AG08395 (cell line): ENCODE data around the gene PARP9.
A peak's percentile ranks its signal among the peaks of the same experiment; 100 is the strongest.

Experiments used
- DNase-seq: peaks from one replicate; pipeline ENCODE4 v3.0.0; 2012; ENCODE audit warnings: mixed read lengths, low spot score

PARP9 gene

DNA sequence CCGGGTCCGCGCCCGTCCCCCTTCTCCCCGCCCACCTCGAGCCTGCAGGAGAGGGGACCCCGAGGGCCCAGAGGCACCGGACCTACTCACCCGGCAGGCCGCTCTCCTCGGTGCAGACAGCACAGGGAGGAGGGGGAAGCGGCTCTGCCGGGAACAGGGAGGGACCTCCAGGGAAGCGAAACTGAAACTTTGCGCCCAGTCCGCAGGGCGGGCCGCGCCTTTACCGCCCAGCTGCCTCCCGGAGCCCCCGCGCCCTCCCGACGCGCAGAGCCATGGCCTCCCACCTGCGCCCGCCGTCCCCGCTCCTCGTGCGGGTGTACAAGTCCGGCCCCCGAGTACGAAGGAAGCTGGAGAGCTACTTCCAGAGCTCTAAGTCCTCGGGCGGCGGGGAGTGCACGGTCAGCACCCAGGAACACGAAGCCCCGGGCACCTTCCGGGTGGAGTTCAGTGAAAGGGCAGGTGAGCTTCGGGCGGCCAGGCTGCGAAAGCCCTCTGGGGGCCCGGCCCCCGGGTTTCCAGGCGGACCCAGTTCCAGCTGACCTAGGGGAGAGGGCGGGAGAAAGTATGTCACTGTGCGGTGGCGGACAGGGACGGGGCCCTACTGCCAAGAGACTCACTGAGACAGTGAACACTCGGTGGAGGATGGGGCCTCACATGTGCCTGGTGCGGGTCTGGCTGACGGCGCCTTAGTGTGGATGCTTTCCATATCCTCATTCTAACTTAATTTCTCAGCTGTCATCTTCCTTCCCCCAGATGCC, at the start of gene PARP9, which contains the start of gene DTX3L:
Gene PARP9, minus strand, starts transcription at position 146 of the 758 bp plus-strand sequence. CDS start 4,680 bp downstream, outside the sequence.
Gene DTX3L, plus strand, starts transcription at position 184 of the 758 bp plus-strand sequence. Its CDS starts 89 bp downstream, at position 273.
- DNase-seq: peak; percentile 91

DNA sequence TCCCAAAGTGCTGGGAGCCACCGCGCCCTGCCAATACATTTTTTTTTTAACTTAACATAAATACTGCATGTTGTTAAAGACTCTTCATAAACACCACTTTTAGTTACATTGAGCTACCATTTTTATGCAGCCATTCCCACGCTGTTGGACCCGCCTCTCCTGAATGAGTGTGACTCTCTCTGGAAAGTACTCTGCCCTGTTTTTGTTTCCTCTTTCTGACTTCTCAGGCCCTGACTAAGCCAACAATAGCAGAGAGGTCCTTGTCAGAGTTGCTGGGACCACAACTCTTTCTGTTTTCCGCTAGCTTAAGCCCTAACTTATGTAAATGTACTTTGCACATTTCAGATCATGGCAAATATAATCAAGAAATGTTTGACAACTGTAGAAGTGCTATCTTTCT, 48.6 kb upstream of the PARP9 start:
- DNase-seq: no peak

DNA sequence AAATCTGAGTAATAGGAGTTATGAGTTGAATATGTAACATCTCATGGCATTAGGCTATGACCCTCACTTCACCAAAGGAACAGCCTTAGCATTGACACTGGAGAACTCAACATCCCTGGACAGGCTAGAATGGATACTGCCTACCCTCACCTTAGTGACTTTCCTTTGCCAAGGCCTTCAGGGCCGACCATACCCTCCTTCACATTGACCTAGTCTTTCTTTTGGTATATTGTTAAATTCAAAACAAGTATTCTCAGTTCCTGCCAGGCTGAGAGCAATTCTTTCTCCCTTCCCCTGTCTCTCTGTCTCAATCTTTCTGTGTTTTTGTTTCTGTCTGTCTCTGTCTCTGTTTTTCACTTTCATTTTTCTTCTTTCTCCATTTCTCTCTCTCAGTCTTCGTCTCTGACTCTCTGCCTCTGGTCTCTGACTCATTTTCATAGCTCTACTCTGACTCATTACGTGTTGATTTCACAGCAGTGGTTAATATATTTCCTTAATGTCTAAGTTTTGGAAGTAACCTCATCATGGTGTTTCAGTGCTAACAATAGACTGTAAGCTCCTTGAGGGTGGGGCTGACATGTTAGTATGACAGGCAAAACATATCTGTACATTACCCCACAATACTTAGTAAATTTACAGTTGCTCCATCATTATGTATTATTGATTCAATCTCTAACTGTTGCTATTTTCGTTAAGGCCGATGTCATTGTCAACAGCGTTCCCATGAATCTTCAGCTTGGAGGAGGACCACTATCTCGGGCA, 45.9 kb upstream of the PARP9 start:
- DNase-seq: peak; percentile 90

DNA sequence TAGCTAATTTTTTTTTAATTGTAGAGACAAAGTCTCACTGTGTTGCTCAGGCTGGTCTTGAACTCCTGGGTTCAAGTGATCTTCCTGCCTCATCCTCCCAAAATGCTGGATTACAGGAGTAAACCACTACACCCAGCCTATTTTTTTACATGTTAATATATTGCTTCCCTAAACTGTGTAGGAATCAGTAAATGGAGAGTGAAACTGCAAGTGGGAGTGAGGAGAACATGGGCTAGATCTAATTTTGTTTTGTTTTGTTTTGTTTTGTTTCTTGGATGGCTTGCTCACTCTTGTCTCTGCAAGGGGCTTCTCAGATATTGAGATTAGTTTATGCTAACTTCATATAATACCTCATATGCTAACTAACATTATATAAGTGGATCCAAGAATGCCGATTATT, 44.8 kb upstream of the PARP9 start:
- DNase-seq: no peak

DNA sequence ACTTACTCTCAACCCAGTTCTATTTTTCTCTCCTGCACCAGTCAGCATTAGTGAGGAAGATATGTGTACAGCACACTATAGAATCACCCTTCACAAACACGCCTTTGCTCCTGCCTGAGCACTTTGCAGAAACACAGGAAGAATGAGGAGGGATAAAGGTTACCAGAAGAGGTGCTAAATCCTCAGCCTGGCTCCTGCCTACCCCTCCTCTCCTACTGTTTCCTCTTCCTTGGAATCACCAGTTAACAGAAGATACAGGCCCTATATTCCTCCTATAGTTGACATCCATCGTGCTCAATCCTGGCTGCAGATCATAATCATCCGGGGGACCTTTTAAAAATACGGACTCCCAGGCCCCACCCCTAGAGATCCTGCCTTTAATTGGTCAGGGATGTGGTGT, 42.2 kb upstream of the PARP9 start:
- no peak for DNase-seq

DNA sequence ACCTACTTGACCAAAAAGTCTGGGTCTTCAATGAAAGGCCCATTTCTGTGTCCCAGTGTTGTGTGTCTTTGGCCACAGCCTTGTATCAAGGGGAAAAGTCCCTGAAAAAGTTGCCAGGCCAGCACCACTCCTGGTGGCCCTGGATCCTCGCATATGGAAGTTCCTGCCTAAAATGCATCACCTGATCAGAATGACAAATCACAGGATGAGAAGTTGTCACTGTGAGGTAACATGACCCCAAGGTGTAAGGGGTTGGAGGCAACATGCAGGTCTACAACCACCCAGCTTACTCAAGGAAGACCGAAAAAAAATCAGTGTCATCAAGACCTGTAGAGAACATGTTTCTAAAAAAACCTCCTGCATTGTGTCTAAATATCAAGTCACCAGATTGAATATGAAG, 39.0 kb upstream of the PARP9 start:
- no peak for DNase-seq

DNA sequence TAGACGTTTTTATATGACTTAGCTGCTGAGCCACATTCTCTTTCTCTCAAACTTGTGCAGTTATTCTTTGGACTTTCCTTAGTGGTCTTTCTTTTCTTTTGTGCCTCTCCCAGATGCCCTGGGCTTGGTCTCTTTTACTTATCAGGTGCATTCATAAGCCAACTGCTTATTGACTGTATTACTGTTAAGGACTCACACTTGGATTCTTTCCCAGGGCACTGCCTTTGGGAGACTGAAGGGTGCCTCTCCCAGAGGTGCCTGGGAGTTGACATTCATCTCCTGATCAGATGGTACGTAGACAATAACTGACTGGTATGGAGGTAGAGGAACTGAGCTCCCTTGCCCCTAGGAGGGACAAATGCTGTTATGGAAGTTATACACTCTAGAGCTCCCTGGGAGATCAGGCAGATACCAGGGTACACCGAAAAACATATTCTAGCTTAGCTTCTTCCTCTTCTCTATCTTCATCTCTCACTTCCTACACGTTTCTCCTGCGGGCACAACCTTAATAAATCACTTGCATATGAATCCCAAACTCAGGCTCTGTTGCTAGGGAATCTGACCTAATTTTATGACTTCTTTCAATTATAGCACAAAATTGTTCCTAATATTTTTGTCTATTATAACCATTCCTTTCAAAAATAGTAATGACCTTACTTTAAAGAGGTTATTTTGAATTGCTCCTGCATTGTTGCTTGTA, 38.1 kb upstream of the PARP9 start:
- DNase-seq: no peak

DNA sequence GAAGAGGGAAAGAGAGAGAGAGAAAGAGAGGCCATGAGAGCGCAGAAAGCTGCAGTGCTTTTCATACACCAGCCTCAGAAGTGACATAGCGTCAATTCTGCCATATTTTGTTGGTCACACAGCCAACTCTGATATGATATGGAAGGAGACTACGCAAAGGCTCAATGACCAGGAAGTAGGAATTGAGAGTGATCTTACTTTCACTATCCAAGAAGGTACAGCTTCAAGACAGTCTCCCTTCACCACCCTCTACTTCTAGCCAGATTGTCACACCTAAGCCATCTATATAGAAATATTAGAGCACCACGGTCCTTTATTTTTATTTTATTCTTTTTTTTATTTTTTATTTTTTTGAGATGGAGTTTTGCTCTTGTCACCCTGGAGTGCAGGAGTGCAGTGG, 34.5 kb upstream of the PARP9 start:
- no peak for DNase-seq

DNA sequence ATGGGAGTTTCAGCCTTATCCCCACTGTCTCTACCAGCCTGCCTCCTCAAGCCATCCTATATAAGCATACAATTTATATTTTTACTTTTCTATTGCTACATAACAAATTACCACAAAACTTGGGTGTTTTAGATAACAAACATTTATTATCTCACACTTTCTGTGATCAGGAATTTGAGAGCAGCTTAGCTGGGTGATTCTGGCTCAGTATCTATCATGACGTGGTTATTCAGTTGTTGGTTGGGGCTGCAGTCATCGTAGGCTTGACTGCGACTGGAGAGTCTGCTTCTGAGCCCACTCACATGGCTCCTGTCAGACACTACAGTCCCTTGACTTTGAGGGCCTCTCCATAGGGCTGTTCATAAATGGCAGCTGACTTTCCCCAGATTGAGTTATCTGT, 34.1 kb upstream of the PARP9 start:
- no peak for DNase-seq

DNA sequence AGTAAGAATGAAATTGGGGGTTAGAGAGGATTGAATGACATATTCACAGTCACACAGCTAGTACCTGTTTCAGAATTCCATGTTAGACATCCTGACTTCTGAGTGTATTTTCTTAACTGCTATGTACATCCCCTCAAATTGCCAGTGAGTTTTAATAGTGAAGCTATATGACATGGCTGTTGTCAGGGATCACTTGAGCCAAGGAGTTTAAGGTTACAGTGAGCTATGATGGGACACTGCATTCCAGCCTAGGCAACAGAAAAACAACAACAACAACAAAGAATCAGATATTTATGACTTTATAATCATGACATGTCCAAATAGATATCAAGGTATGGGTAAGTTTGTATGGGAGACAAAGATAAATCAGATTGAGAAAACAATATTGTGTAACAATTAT, 29.9 kb upstream of the PARP9 start:
- no peak for DNase-seq

DNA sequence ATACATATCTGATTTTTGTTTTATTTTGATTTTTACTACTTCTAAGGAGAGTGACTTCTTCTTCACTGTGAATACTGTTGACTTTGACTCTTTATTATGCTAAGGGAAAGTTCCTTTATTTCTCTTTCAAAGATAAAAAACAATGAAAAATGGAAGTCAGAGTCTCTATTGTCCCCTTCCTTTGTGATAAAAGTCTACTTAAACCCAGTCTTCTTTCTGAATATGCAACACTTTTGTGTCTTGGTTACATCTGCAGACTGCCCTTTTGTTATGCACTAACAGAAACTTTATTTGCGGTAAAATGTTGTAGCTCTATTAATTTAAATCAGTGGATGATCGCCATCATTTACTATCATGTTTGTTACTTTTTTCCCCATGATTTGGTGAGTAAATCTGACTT, 26.5 kb upstream of the PARP9 start:
- no peak for DNase-seq

DNA sequence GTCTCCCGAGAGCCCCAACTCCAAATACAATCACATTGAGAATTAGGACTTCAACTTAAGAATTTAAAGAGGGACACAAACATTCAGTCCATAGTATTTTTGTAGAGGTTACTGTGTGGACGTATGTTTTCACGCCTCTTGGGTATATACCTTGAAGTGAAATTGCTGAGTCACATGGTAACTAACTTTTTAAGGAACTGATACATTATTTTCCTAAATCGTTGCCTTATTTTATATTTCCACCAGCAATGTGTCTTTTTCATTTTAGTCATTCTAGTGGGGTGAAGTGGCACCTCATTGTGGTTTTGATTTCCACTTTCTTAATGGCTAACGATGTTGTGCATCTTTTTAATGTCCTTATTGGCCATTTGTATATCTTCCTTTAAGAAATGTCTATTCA, 25.2 kb upstream of the PARP9 start:
- no peak for DNase-seq

DNA sequence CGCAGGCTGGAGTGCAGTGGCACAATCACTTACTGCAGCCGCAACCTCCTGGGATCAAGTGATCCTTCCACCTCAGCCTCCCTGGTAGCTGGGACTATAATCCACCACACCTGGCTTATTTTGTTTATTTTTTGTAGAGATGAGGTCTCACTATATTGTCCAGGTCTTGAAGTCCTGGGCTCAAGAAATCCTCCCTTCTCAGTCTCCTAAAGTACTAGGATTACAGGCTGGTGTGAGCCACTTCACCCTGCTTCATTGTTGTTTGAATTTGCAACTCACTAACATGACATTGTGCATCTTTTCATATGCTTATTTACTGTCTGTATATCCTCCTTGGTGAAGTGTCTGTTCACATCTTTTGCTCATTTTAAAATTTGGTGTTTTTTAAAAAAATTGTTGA, 23.5 kb upstream of the PARP9 start:
- no peak for DNase-seq

DNA sequence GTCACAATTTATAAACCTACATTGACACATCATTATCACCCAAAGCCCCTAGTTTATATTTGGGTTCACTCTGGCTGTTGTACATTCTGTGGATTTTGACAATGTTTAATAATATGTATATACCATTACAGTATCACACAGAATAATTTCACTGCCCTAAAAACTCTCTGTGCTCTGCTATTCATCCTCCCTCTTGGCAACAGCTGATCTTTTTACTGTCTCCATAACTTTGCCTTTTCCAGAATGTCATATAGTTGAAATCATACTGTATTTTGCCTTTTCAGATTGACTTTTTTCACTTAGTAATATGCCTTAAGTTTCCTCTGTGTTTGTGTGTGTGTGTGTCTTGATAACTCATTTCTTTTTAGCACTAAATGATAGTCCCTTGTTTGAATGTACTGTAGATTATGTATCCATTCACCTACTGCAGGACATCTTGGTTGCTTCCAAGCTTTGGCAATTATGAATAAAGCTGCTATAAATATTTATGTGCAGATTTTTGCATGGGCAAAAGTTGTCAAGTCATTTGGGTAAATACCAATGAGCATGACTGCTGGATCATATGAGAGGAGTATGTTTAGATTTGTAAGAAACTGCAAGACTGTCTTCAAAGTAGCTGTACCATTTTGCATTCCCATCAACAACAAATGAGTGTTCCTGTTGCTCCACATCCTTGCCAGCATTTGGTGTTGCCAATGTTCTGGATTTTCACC, 22.8 kb upstream of the PARP9 start:
- DNase-seq: no peak

DNA sequence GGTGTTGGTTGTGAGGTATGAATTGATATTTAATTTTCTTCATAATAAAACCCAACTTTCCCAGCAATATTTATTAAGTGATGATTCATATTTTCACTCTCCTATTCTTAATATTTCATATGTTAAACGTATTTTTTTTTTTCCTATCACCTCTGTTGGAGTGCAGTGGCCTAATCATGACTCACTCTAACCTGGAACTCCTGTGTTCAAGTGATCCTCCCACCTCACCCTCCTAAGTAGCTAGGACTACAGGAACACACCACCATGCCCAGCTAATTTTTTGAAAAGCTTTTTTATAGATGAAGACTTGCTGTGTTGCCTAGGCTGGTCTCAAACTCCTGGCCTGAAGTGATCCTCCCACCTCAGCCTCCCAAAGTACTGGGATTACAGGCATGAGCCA, 22.0 kb upstream of the PARP9 start:
- no peak for DNase-seq

DNA sequence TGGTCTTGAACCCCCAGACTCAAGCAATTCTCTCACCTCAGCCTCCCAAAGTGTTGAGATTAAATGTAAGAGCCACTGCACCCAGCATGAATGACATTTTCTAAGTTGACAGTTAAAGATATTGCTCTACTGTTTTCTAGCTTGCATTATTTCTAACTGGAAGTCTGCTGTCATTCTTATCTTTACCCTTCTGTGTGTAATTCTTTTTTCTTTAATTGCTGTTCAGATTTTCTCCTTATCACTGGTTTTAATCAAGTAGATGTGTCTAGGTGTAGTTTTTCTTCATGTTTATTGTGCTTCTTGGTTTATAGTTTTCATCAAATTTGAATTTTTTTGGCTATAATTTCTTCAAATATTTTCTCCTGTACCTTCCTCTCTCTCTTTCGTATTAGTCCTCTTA, 18.3 kb upstream of the PARP9 start:
- no peak for DNase-seq

DNA sequence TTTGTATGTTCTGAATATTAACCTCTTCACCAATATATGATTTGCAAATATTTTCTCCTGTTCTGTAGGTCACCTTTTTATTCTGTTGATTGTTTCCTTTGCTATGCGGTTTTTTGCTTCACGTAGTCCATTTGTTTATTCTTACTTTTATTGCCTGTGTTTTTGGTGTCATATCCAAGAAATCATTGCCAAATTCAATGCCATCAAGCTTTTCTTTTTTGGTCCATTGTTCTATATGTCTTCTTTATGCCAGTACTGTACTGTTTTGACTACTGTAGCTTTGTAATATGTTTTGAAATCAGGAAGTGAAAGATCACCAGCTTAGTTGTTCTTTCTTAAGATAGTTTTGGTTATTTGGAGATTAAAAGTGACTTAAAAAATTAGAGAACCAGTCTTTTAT, 17.5 kb upstream of the PARP9 start:
- no peak for DNase-seq

DNA sequence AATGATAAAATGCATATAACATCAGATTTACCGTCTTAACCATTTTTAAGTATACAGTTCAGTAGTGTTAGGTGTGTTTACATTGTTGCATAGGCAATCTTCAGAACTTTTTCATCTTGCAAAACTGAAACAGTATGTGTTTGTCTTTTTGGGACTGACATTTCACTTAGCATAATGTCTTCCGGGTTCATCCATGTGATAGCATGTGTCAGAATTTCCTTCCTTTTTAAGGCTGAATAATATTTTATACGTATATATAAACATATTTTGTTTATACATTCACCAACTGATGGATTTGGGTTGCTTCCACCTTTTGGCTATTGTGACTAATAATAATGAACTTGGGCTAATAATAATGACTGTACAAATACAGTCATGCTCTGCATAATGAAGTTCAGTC, 16.4 kb upstream of the PARP9 start:
- no peak for DNase-seq

DNA sequence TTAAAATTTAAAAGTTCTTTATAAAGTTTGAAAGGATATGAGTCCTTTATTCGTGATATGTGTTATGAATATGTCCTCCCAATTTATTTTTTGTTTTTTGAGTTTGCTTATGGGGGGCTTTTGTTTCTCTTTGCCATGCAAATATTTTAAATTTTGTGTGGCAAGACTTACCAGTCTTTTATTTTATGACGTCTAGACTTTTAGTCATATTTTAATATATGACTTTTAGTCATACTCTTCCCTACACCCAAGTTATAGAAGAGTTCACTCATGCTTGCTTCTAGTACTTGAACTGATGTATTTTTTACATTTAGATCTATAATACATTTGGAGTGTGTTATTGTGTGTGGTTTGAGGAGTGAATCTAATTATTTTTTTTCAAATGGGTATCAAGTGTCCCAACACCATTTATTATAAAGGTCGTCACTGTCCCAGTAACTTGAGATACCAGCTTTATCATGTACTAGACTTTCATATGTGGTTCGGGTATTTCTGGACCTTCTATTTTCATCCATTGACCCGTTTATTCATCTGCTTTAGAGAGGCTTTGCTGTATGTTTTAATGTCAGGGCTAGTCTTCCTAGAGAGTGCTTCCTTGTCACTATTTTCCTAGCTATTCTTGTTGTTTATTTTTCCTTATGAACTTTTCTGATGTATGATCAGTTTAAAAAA, 14.1 kb upstream of the PARP9 start:
- DNase-seq: no peak

DNA sequence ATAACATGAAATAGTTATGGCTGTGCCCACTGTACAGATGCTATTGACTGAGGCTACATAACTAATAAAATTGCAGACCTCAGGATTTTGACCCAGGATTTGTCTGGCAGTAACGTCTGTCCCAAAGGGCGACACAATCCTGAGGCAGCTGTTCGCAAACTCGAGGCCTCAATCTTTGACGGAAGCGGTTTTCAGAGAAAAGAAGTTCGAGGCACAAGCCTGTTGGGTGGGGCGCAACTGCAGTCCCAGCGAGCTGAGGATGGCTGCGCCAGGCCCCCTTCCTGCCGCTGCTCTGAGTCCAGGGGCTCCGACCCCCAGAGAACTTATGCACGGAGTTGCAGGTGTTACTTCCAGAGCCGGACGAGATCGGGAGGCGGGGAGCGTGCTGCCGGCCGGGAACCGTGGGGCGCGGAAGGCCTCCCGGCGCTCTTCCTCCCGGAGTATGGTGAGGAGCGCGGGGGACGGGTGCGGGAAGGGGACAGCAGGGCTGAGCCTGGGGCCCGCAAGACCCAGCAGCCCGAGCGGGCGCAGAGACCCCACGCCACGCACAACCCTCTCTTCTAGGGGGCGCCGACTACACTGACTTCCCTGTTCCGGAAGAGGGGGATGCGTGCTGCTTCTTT, 13.4 kb upstream of the PARP9 start, which contains the start of gene PARP15:
Gene PARP15, plus strand, starts transcription at position 242 of the 623 bp plus-strand sequence. Its CDS starts 18 bp downstream, at position 260.
- DNase-seq: no peak
